Skeletal muscle tissue (tissue), 4 donors: ENCODE results near the gene NRXN3. TPM values are rescaled to one million over a fixed set of nuclear protein-coding genes. Genes with fewer than 3 reads are reported as not detected.
"Not testable (repeated sequence)": the region's sequence is repeated elsewhere in the genome, so short reads cannot be mapped to it uniquely, and the experiment has no call there.

ENCODE experiments used
- H3K27ac ChIP-seq: one replicate; pipeline ENCODE4 v1.7.0; 2013; ENCODE audit warnings: mild to moderate bottlenecking, low read depth, low read length, inconsistent platforms
- H3K27me3 ChIP-seq, 3 donors: one replicate each; pipeline ENCODE4 v1.7.0; 2013; ENCODE audit warnings: low read length in 3 of 3; ENCODE audit not compliant: control insufficient read depth in 3 of 3, insufficient read depth in 3 of 3
- H3K36me3 ChIP-seq, 3 donors: one replicate each; pipeline ENCODE4 v1.7.0; 2013; ENCODE audit warnings: low read length in 3 of 3; ENCODE audit not compliant: control insufficient read depth in 3 of 3, insufficient read depth in 3 of 3
- H3K4me1 ChIP-seq, 3 donors: one replicate each; pipeline ENCODE4 v1.7.0; 2013; ENCODE audit warnings: low read length in 3 of 3, mild to moderate bottlenecking in 3 of 3; ENCODE audit not compliant: control insufficient read depth in 3 of 3, insufficient read depth in 3 of 3
- H3K4me3 ChIP-seq, 3 donors: one replicate each; pipeline ENCODE4 v1.7.0; 2013; ENCODE audit warnings: low read length in 3 of 3
- H3K9ac ChIP-seq, 3 donors: one replicate each; pipeline ENCODE4 v1.7.0; 2013; ENCODE audit warnings: low read length in 3 of 3, mild to moderate bottlenecking in 3 of 3, moderate library complexity in 2 of 3, low read depth in 1 of 3
- H3K9me3 ChIP-seq, 3 donors: one replicate each; pipeline ENCODE4 v1.7.0; 2013; ENCODE audit warnings: low read length in 3 of 3; ENCODE audit not compliant: control insufficient read depth in 3 of 3
- total RNA-seq: library from RNA; depleted of rRNA; stranded (reverse); fragments of >200 nt; gene quantifications from one replicate; pipeline ENCODE4 v1.2.3, GENCODE V29; 2014
- donor health status: Osteomylitis.

The NRXN3 gene
- total RNA-seq, 1 donor from 2014 or later = 0.52 TPM

GRCh38 chr14:78405079-78405856, 235.1 kb downstream of the NRXN3 start:
- Histone ChIP-seq H3K27ac (no peak overlapping the region), H3K4me1 (no peaks in the 10 kb centered on the region), H3K27me3 (peaks cover 0 to 13% (median 2%) of the 10 kb centered on the region in 3 donors), H3K4me3 (no peak overlapping the region), H3K9ac (no peak overlapping the region), H3K9me3 (no peaks in the 10 kb centered on the region), H3K36me3 (no peaks in the 10 kb centered on the region)

DNA sequence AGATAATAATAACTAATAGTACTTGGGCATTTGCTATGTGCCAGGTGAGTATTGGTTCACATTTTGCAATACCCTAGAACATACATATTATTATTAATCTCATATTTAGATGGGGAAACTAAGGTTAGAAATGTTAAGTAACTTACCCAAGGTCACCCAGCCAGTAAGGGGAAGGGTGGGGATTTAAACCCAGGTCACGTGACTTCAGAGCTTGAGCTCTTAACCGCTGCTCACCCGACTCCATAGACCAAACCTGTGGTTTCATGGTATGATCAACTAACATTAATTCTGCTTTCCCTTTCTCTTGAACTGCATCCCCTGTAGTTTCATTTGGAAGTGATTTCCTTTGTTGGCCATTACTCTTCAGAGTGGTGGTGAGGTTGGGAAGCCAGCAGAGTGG, 242.3 kb downstream of the NRXN3 start:
- H3K4me1 ChIP-seq = no peaks in the 10 kb centered on the region
- H3K9me3 ChIP-seq = no peaks in the 10 kb centered on the region
- H3K4me3 ChIP-seq = no peak overlapping the region
- no peaks in the 10 kb centered on the region for H3K36me3 ChIP-seq
- H3K9ac ChIP-seq = no peak overlapping the region
- H3K27me3 ChIP-seq = peaks cover 0 to 3% (median 0%) of the 10 kb centered on the region in 3 donors
- no peak overlapping the region for H3K27ac ChIP-seq

- Histone ChIP-seq H3K9me3 (no peaks in the 10 kb centered on the region), H3K27ac (no peak overlapping the region), H3K4me3 (no peak overlapping the region), H3K4me1 (no peaks in the 10 kb centered on the region), H3K9ac (no peak overlapping the region), H3K36me3 (no peaks in the 10 kb centered on the region), H3K27me3 (peaks cover 0 to 3% (median 0%) of the 10 kb centered on the region in 3 donors)
These were observed 244.0 kb downstream of the NRXN3 start for GRCh38 chr14:78414172-78414571.

GRCh38 chr14:78417532-78417931, 247.4 kb downstream of the NRXN3 start:
- Histone ChIP-seq H3K36me3 (no peaks in the 10 kb centered on the region), H3K4me1 (no peaks in the 10 kb centered on the region), H3K27me3 (peaks cover 0 to 3% (median 3%) of the 10 kb centered on the region in 3 donors), H3K4me3 (no peak overlapping the region), H3K9ac (no peak overlapping the region), H3K9me3 (no peaks in the 10 kb centered on the region), H3K27ac (no peak overlapping the region)

GRCh38 chr14:78424311-78424710, 254.1 kb downstream of the NRXN3 start:
- peaks cover 0 to 3% (median 0%) of the 10 kb centered on the region in 3 donors for H3K27me3 ChIP-seq
- H3K9me3 ChIP-seq = no peaks in the 10 kb centered on the region
- no peaks in the 10 kb centered on the region for H3K36me3 ChIP-seq
- H3K4me1 ChIP-seq = peaks cover 0 to 4% (median 0%) of the 10 kb centered on the region in 3 donors
- H3K27ac ChIP-seq = no peak overlapping the region
- no peak overlapping the region for H3K4me3 ChIP-seq
- no peak overlapping the region for H3K9ac ChIP-seq

DNA sequence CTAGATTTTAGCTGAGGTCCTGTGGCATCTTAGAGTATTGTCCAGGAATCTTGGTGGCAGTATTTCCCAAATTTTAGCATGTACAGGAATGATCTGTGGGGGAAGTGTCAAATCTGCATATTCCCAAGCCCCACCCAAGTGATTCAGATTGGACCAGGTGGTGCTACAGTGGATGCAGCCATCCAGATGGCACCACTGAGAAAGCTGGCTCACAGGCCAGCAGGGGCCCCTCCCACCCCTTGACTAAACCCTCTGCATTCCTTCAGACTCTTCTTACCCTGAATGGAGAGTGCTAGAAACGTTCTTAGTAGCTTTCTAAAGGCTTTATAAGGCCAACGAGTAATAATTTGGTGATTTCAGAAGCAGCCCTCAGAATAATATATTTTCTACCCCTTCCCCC, 255.2 kb downstream of the NRXN3 start:
- peaks cover 0 to 4% (median 0%) of the 10 kb centered on the region in 3 donors for H3K4me1 ChIP-seq
- no peak overlapping the region for H3K27ac ChIP-seq
- no peaks in the 10 kb centered on the region for H3K36me3 ChIP-seq
- H3K27me3 ChIP-seq = peaks cover 0 to 3% (median 0%) of the 10 kb centered on the region in 3 donors
- H3K4me3 ChIP-seq = no peak overlapping the region
- no peak overlapping the region for H3K9ac ChIP-seq
- H3K9me3 ChIP-seq = no peaks in the 10 kb centered on the region

- Histone ChIP-seq H3K27me3 (peaks cover 0 to under 1% (median 0%) of the 10 kb centered on the region in 3 donors), H3K36me3 (no peaks in the 10 kb centered on the region), H3K9me3 (no peaks in the 10 kb centered on the region), H3K4me3 (no peak overlapping the region), H3K9ac (no peak overlapping the region), H3K27ac (no peak overlapping the region), H3K4me1 (peaks cover 0 to 4% (median 0%) of the 10 kb centered on the region in 3 donors)
These were observed 255.6 kb downstream of the NRXN3 start for GRCh38 chr14:78425782-78426181.

- Histone ChIP-seq H3K27me3 (no peaks in the 10 kb centered on the region), H3K9me3 (no peaks in the 10 kb centered on the region), H3K4me1 (no peaks in the 10 kb centered on the region), H3K36me3 (no peaks in the 10 kb centered on the region), H3K9ac (no peak overlapping the region), H3K27ac (no peak overlapping the region), H3K4me3 (no peak overlapping the region)
These were observed 261.9 kb downstream of the NRXN3 start for GRCh38 chr14:78432046-78432445.

- not testable (repeated sequence) for H3K9ac ChIP-seq, H3K9me3 ChIP-seq, H3K27ac ChIP-seq, H3K4me1 ChIP-seq, H3K4me3 ChIP-seq, H3K27me3 ChIP-seq, H3K36me3 ChIP-seq
These were observed 267.3 kb downstream of the NRXN3 start for GRCh38 chr14:78437448-78437847.

- H3K9me3 ChIP-seq = no peaks in the 10 kb centered on the region
- H3K36me3 ChIP-seq = no peaks in the 10 kb centered on the region
- H3K27ac ChIP-seq = no peak overlapping the region
- no peaks in the 10 kb centered on the region for H3K27me3 ChIP-seq
- no peaks in the 10 kb centered on the region for H3K4me1 ChIP-seq
- H3K9ac ChIP-seq = no peak overlapping the region
- no peak overlapping the region for H3K4me3 ChIP-seq
These were observed 270.3 kb downstream of the NRXN3 start for GRCh38 chr14:78440356-78440894.
